DMS153 treated with DMSO at 0.1 percent for 48 hours (cell line): ENCODE results near the gene NELFB.

Experiments
- DNase-seq: peaks from one replicate; lab custom pipeline; 2025; ENCODE audit not compliant: unreplicated experiment; lab: John Stamatoyannopoulos, UW

NELFB gene

DNA sequence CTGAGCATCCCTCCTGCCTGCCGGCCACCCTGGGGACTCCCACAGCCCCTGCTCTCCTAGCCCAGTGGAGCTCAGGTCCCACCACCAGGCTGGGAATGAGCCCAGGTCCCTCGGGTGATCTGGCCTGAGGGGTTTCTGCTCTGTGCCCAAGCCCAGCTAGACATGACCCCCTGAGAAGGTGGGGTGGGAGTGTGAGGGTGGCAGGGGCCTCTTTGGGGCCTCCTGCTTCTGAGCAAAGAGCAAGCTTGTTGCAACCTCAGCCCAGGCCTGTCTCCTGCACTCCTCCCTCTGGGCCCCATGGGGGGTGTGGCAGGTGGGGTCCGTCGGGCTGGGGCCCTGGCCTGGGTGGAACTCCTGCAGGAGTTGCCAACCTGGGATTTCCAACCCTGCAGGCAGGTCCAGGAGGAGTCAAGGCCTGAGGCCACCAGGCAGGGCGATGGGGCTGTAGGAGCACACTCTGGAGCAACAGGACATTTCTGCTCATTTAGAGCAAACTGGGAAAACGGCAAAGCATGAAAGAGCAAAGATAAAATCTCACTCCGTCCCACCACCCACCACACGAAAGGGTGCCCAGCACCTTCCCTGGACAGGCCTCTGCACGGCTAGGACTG lies 58.3 kb downstream of the NELFB start:
- DNase-seq = no peak

- DNase-seq = no peak
Observed at GRCh38 chr9:137313956-137314560, 58.9 kb downstream of the NELFB start.

DNA sequence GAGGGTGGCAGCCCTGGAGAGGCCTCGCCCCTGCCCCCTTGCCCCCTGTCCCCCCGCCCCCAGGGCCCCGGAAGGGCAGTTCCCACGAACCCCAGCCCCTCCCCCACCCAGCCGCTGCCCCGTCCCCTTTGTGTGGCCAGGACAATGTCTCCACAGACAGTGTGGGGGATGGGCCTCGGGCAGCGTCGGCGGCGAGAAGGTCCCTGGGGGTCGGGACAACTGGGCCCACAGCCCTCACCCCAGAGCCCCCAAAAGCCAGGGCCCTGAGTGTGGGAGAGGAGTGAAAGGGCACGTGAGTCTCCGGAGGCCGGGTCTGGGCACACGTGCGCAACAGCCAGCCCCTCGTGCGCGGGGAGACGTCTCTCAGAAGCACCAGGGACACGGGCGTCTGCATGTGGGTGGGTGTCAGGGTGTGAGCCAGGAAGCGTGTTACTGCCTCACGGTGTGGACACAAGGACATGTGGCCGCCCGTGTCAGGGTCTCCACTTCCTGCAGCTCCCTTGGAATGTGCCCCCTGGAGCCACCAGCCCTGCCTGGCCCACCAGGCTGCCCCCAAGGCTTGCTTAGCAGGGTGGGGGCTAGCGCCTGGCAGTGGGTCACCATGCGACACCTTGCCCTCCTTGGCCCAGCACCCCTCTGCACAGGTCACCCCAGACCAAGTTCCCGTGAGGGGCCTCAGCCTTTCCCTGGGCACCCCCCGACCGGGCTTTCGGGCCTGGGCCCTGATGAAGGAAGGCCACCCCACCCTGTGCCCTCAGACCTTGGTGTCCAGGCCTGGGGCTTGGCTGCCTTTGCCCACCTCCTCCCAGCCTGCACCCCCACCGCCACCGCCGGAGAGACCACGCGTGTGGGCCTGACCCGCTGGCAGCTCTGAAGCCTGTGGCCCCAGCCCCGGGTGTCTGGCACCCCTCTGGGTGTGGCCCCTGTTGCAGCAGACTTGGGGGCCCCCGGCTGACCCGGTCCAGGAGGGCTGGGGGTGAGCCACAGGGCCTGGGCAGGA lies 59.7 kb downstream of the NELFB start:
- no peak for DNase-seq

- DNase-seq = no peak
Observed at GRCh38 chr9:137315581-137316011, 60.5 kb downstream of the NELFB start.

GRCh38 chr9:137316012-137316981 lies 61.2 kb downstream of the NELFB start:
- peak; percentile 6 for DNase-seq

GRCh38 chr9:137317021-137317717 lies 62.0 kb downstream of the NELFB start:
- no peak for DNase-seq

- no peak for DNase-seq
Observed at GRCh38 chr9:137317718-137318511, 62.8 kb downstream of the NELFB start.

DNA sequence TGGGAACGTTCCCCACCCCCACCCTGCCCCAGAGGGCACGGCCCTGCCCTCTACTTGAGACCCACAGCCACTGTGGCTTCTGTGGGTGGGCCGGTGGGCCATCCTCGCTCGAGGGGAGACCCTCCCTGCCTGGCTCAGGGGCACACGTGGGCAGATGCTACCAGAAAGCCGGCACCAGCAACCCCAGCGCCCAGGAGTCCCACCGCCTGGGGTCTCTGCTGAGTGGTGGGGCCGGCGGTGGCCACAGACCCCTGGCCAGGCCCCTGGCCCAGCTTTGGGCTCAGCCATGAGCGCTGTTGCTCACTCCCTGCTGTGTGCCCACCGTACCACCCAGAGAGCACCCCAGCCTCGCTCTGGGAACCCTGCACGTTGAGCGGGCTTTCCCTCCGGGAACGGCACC lies 63.5 kb downstream of the NELFB start:
- DNase-seq = no peak

GRCh38 chr9:137319011-137319738 lies 64.0 kb downstream of the NELFB start:
- DNase-seq = no peak

- DNase-seq = no peak
Observed at GRCh38 chr9:137319739-137320551, 64.8 kb downstream of the NELFB start.

- DNase-seq = no peak
Observed at GRCh38 chr9:137320555-137321384, 65.6 kb downstream of the NELFB start.

DNA sequence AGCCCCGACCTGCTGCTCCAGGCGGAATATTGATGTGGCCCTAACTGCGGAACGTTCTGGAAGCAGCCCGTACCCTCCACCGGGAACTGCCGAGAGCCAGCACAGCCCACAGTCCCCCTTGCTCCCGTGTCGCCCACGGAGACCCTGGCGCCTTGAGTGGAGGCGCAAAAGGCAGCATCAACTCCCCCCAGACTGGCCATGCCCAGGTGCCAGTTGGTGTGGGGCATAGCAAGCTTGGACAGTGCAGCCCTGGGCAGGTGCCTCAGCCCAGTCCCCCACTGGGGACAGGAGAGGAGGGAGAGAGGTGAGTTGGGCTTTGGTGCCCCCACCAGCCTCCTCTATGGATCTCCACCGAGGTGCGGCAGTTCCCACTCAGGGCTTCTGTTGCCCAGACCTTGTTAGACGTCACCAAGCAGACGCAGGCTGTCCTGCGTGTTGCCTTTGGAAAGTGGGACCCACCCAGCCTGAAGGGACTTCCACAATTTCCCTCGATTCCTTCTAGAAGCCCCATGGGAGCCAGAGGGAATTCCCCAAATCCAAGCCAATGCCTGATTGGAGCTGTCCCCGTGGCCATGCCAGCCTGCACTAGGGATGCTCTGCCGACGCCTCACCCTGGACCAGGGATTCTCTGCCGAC lies 66.7 kb downstream of the NELFB start:
- DNase-seq = no peak
